Stimulated activated CD8-positive, alpha-beta memory T cell treated with anti-CD3 and anti-CD28 coated beads, Interleukin-2, amount 100 ng/mL, for 48 hours (primary cell): ENCODE results near the gene ANKFN1.
"Not testable (repeated sequence)": the region's sequence is repeated elsewhere in the genome, so short reads cannot be mapped to it uniquely, and the experiment has no call there.

Experiments
- DNase-seq, 2 donors: peaks; one replicate each; pipeline ENCODE4 v3.0.0-alpha.2; 2020; ENCODE audit warnings: low read depth in 2 of 2

Gene ANKFN1

GRCh38 chr17:56184650-56185049 lies 31.4 kb downstream of the ANKFN1 start:
- DNase-seq, result no peak

- DNase-seq, result no peak
Measured at GRCh38 chr17:56185491-56186221, 32.4 kb downstream of the ANKFN1 start.

- no peak for DNase-seq
Measured at GRCh38 chr17:56186222-56186786, 33.0 kb downstream of the ANKFN1 start.

- no peak for DNase-seq
Measured at GRCh38 chr17:56203430-56203829, 50.2 kb downstream of the ANKFN1 start.

GRCh38 chr17:56206351-56206750 lies 53.1 kb downstream of the ANKFN1 start:
- DNase-seq, result no peak

GRCh38 chr17:56213031-56213430 lies 59.8 kb downstream of the ANKFN1 start:
- no peak for DNase-seq

GRCh38 chr17:56217921-56218320 lies 64.6 kb downstream of the ANKFN1 start:
- no peak for DNase-seq

- no peak for DNase-seq
Measured at GRCh38 chr17:56222255-56222654, 69.0 kb downstream of the ANKFN1 start.

GRCh38 chr17:56230660-56231059 lies 77.4 kb downstream of the ANKFN1 start:
- no peak for DNase-seq

- DNase-seq, result no peak
Measured at GRCh38 chr17:56231252-56231651, 78.0 kb downstream of the ANKFN1 start.

- DNase-seq, result no peak
Measured at GRCh38 chr17:56231693-56232092, 78.4 kb downstream of the ANKFN1 start.

- DNase-seq, result no peak
Measured at GRCh38 chr17:56244268-56244890, 91.1 kb downstream of the ANKFN1 start.

- no peak for DNase-seq
Measured at GRCh38 chr17:56247816-56248215, 94.5 kb downstream of the ANKFN1 start.

GRCh38 chr17:56257075-56257474 lies 103.8 kb downstream of the ANKFN1 start:
- DNase-seq, result no peak

GRCh38 chr17:56260376-56261002 lies 107.2 kb downstream of the ANKFN1 start:
- no peak for DNase-seq

GRCh38 chr17:56262803-56263202 lies 109.5 kb downstream of the ANKFN1 start:
- no peak for DNase-seq

GRCh38 chr17:56269556-56270389 lies 116.5 kb downstream of the ANKFN1 start:
- no peak for DNase-seq

GRCh38 chr17:56274491-56274890 lies 121.2 kb downstream of the ANKFN1 start:
- no peak for DNase-seq

GRCh38 chr17:56284482-56284881 lies 131.2 kb downstream of the ANKFN1 start:
- DNase-seq, result no peak

GRCh38 chr17:56288786-56289185 lies 135.5 kb downstream of the ANKFN1 start:
- DNase-seq, result not testable (repeated sequence)

GRCh38 chr17:56289321-56289720 lies 136.0 kb downstream of the ANKFN1 start:
- no peak for DNase-seq
